ENCODE results near the gene BAMBI. TPM values are rescaled to one million over a fixed set of nuclear protein-coding genes. Genes with fewer than 3 reads are reported as not detected.

The BAMBI gene
- total and polyA plus RNA-seq, 7 donors: 0.44 to 2.9 (median 0.99) TPM

DNA sequence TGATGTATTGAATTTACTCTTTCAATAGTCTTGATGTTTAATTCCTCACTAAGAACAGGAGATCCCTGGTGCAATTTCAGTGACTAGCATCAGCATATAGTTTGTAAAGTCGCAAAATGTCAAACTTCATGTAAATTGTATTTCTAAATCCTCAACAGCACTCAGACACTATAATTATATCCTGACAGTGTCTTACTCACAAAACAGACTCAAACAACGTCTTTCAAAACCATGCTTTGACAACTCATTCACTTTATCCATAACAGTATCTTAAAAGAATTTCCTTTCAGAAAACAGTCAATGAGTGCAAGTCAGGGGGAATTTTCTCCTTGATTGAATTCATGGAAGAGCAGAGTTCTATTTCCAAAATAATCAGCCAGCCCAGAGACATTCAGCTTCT, 20.8 kb downstream of the BAMBI start:
- no peaks in the 10 kb centered on the region for H3K4me1 ChIP-seq
- no peak for ATAC-seq
- no peaks in the 10 kb centered on the region for H3K27me3 ChIP-seq (ENCODE audit: insufficient read depth in 3 of 3, low read length in 2 of 3)
- DNase-seq: no peak
- H3K36me3 ChIP-seq (ENCODE audit: insufficient read depth in 1 of 2, low read depth in 1 of 2): no peaks in the 10 kb centered on the region
- no peak overlapping the region for H3K4me3 ChIP-seq
- H3K9me3 ChIP-seq: no peaks in the 10 kb centered on the region
- WGBS, 3 donors: 54 to 58% (median 56%) methylated on average over 2 of the region's 2 CpGs
- no peak overlapping the region for H3K27ac ChIP-seq
- TF ChIP-seq, protein P1, sequence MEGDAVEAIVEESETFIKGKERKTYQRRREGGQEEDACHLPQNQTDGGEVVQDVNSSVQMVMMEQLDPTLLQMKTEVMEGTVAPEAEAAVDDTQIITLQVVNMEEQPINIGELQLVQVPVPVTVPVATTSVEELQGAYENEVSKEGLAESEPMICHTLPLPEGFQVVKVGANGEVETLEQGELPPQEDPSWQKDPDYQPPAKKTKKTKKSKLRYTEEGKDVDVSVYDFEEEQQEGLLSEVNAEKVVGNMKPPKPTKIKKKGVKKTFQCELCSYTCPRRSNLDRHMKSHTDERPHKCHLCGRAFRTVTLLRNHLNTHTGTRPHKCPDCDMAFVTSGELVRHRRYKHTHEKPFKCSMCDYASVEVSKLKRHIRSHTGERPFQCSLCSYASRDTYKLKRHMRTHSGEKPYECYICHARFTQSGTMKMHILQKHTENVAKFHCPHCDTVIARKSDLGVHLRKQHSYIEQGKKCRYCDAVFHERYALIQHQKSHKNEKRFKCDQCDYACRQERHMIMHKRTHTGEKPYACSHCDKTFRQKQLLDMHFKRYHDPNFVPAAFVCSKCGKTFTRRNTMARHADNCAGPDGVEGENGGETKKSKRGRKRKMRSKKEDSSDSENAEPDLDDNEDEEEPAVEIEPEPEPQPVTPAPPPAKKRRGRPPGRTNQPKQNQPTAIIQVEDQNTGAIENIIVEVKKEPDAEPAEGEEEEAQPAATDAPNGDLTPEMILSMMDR (IDR thresholded peaks at IDR 0.05): no peak
- intact Hi-C loops (cut with DNase I): no loop called here

DNA sequence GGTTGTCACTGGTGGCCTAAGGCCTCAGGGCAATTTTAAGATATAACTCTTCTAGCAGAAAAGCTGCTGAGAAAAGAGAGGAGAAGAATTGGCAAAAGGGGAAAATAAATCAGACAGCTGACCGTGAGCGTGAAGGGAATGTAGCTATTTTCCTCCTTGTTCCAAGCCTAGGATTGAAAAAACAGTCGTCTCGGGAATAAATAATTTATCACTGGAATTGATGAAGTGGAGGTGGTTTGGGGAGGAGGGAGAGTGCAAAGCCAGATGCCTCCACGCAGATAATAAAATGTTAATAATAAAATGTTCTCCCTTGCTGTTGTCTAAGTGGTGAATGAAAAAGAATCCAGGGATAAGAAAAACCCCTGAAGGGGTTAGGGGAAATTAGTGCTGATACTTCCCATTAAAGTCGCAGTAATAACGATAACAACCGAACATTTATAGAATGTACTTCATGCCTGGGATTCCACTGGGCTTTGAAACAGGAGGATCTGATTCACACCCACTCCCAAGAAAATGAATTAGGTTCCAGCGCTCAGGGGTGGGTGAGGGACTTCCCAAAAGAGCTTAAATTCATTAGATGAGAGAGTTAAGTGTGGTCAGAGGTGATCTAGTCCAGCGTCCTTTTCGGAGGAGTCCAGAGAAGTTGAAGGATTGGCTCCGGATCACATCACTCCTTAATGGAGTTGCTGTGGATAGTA, 27.3 kb downstream of the BAMBI start:
- intact Hi-C loops (cut with DNase I): no loop called here
- DNase-seq (no peak), ATAC-seq (no peak)
- no peaks in the 10 kb centered on the region for H3K9me3 ChIP-seq
- H3K4me1 ChIP-seq: no peaks in the 10 kb centered on the region
- peaks cover 0 to 1% (median 0%) of the 10 kb centered on the region in 3 donors for H3K27me3 ChIP-seq (ENCODE audit: insufficient read depth in 3 of 3, low read length in 2 of 3)
- no peak overlapping the region for H3K4me3 ChIP-seq
- H3K36me3 ChIP-seq (ENCODE audit: insufficient read depth in 1 of 2, low read depth in 1 of 2): no peaks in the 10 kb centered on the region
- WGBS, 3 donors: 30 to 36% (median 35%) methylated on average over 12 of the region's 12 CpGs
- H3K27ac ChIP-seq: no peak overlapping the region
- TF ChIP-seq, protein P1 (IDR thresholded peaks at IDR 0.05): no peak

DNA sequence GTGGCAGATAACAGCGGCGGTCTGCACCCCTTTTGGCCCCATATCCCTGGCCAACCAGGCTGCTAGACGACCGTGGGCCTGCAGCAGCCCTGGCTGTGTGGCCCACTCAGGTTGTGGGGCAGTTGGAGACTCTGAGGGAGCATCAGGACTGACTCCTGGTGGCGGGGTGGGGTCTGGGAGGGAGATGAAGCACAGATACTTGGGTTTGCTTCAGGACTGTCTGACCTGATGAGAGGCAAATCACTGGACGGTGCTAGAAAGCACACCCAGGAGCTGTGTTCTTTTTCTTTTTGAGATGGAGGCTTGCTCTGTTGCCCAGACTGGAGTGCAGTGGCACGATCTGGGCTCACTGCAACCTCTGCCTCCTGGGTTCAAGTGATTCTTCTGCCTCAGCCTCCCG, 28.2 kb downstream of the BAMBI start:
- no peak overlapping the region for H3K27ac ChIP-seq
- ATAC-seq (no peak), DNase-seq (no peak)
- H3K27me3 ChIP-seq (ENCODE audit: insufficient read depth in 3 of 3, low read length in 2 of 3): peaks cover 0 to 1% (median 0%) of the 10 kb centered on the region in 3 donors
- TF ChIP-seq, protein P1 (IDR thresholded peaks at IDR 0.05): no peak
- H3K9me3 ChIP-seq: no peaks in the 10 kb centered on the region
- H3K36me3 ChIP-seq (ENCODE audit: insufficient read depth in 1 of 2, low read depth in 1 of 2): no peaks in the 10 kb centered on the region
- H3K4me1 ChIP-seq: no peaks in the 10 kb centered on the region
- 77 to 86% (median 81%) methylated on average over 7 to 8 of the region's 8 CpGs for WGBS, 3 donors
- intact Hi-C loops (cut with DNase I): no loop called here
- H3K4me3 ChIP-seq: no peak overlapping the region

DNA sequence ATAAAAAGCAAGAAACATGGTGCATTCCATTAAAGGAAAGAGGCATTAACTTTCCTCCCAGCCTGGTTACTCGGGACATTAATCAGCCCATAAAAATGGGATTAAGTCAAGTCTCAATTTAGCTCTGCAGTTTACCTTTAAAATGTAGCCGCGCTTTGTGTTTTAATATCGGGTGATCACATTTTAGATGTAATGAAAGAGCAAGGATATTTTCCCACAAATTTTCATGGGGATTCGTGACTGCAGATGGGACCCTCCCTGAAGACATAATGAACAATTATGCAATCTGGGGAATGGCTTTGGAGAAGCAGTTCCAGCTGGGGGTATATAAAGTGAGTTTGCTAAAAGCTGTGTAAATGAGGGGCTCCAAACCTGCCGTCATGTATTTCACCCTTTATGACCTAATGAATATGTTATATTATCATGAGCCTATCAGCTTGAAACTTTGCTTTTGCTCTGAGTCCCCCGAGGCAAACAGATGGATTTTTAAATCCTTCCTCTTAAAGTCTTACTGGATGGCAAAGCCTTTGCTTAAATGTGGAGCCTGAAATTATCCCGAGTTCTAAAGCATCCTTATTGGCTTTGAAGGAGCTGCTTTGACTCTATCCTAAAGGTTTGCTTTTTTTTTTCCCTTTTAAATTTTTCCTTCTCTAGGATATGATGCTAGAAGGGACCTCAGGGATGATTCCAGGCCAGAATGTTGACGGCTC, 31.8 kb downstream of the BAMBI start:
- Histone ChIP-seq H3K27ac (no peak overlapping the region), H3K4me3 (no peak overlapping the region), H3K27me3 (ENCODE audit: insufficient read depth in 3 of 3, low read length in 2 of 3) (peaks cover 0 to 1% (median 0%) of the 10 kb centered on the region in 3 donors), H3K36me3 (ENCODE audit: insufficient read depth in 1 of 2, low read depth in 1 of 2) (no peaks in the 10 kb centered on the region), H3K4me1 (no peaks in the 10 kb centered on the region), H3K9me3 (no peaks in the 10 kb centered on the region)
- DNase-seq (no peak), ATAC-seq (no peak)
- TF ChIP-seq, protein P1 (IDR thresholded peaks at IDR 0.05): no peak
- WGBS, 3 donors: 44 to 51% (median 44%) methylated on average over 9 of the region's 9 CpGs
- intact Hi-C loops (cut with DNase I): no loop called here
